HUES64 (cell line): Measurements from ENCODE around the gene ARHGAP23.
"Not testable (repeated sequence)": the region's sequence is repeated elsewhere in the genome, so short reads cannot be mapped to it uniquely, and the experiment has no call there.

Experiments used
- H3K27ac ChIP-seq: 2 replicates; pipeline ENCODE4 v1.7.0; 2013; ENCODE audit warnings: low read depth, low read length, inconsistent platforms
- H3K27me3 ChIP-seq: 2 replicates; pipeline ENCODE4 v1.6.1; 2013; ENCODE audit warnings: mild to moderate bottlenecking, low read length; ENCODE audit not compliant: insufficient read depth
- H3K36me3 ChIP-seq: 2 replicates; pipeline ENCODE4 v1.6.1; 2013; ENCODE audit warnings: mild to moderate bottlenecking, low read length; ENCODE audit not compliant: insufficient read depth
- H3K4me1 ChIP-seq: 2 replicates; pipeline ENCODE4 v1.6.1; 2013; ENCODE audit warnings: mild to moderate bottlenecking, low read length, moderate library complexity; ENCODE audit not compliant: insufficient read depth
- H3K4me3 ChIP-seq: 2 replicates; pipeline ENCODE4 v1.5.1; 2013; ENCODE audit warnings: mild to moderate bottlenecking, low read length, moderate library complexity
- H3K9ac ChIP-seq: 2 replicates; pipeline ENCODE4 v1.6.1; 2013; ENCODE audit warnings: mild to moderate bottlenecking, low read depth, low read length
- H3K9me3 ChIP-seq: 2 replicates; pipeline ENCODE4 v1.6.1; 2013; ENCODE audit warnings: low read depth, low read length; ENCODE audit not compliant: insufficient read depth
- WGBS: fragments of 150-250, 120-280 bp; methylation state at CpG from one replicate; pipeline ENCODE4 v1.1.7; 2013; ENCODE audit warnings: missing lambda C conversion rate; 5-methylcytosine and 5-hydroxymethylcytosine counted together

The ARHGAP23 gene

GRCh38 chr17:38509772-38510420, 81.6 kb downstream of the ARHGAP23 start:
- Histone ChIP-seq H3K27ac (no peak overlapping the region), H3K27me3 (peaks cover 32% of the 10 kb centered on the region), H3K4me3 (peak overlapping the region; percentile 51), H3K36me3 (peaks cover 11% of the 10 kb centered on the region; the same call in 1 of the 2 replicates), H3K9me3 (no peaks in the 10 kb centered on the region), H3K9ac (peak overlapping the region; percentile 7), H3K4me1 (peaks cover 10% of the 10 kb centered on the region)
- WGBS, result 1% methylated on average over 80 of the region's 80 CpGs

GRCh38 chr17:38510421-38511149, 82.3 kb downstream of the ARHGAP23 start:
- H3K4me1 ChIP-seq, result peaks cover 10% of the 10 kb centered on the region
- no peak overlapping the region for H3K27ac ChIP-seq
- peaks cover 32% of the 10 kb centered on the region for H3K27me3 ChIP-seq
- H3K9me3 ChIP-seq, result no peaks in the 10 kb centered on the region
- H3K4me3 ChIP-seq, result peak overlapping the region; percentile 51
- 1% methylated on average over 86 of the region's 86 CpGs for WGBS
- H3K9ac ChIP-seq, result peak overlapping the region; percentile 60
- peaks cover 11% of the 10 kb centered on the region; the same call in 1 of the 2 replicates for H3K36me3 ChIP-seq

DNA sequence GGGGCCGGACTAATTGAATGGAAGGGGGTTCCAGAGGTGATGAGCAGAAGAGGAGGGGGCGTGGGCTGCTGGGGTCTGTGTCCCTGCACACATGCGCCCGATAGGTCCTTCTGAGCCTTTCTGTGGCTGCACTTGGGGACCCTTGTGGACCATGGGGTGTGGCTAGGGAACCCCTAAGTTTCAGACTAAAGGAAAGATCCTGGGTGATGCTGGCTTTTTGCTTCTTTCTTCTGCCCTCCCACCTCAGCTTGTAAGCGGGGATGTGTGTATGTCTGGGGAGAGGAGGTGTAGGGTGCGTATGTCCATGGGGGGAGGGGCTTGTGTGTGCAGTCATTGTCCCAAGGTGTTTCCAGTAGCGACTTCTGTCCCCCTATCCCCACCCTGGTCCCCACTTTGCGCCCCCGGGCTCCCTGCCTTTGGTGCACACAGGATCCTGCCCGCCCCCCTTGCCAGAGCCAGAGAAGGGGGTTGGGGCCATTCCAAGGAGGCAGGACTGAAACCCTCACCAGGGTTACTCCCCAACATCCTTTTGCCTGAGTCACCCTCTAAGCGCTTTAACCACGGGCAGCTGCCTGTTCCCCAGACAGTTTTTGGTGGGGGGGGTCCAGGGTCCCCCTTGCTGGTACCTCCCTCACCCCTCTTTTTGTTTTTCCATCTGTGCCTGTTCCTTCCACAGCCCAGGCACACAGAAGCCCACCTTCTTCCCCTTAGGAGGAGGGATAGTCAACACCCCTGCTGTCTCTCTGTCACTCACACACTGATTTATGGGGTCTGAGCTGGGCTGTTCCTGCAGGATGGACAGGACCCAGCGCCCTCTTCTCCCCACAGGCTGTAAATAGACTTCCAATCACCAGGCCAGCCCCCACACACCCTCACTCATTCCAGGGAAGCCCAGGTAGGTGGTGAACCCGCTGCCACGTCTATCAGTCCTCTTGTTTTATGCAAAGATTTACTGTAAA, 83.2 kb downstream of the ARHGAP23 start:
- H3K27ac ChIP-seq, result no peak overlapping the region
- peaks cover 10% of the 10 kb centered on the region for H3K4me1 ChIP-seq
- H3K36me3 ChIP-seq, result peaks cover 4% of the 10 kb centered on the region; the same call in 1 of the 2 replicates
- 35% methylated on average over 11 of the region's 15 CpGs for WGBS
- H3K9me3 ChIP-seq, result no peaks in the 10 kb centered on the region
- H3K4me3 ChIP-seq, result peak overlapping the region; percentile 51
- H3K27me3 ChIP-seq, result peaks cover 32% of the 10 kb centered on the region
- H3K9ac ChIP-seq, result peak overlapping the region; percentile 60

DNA sequence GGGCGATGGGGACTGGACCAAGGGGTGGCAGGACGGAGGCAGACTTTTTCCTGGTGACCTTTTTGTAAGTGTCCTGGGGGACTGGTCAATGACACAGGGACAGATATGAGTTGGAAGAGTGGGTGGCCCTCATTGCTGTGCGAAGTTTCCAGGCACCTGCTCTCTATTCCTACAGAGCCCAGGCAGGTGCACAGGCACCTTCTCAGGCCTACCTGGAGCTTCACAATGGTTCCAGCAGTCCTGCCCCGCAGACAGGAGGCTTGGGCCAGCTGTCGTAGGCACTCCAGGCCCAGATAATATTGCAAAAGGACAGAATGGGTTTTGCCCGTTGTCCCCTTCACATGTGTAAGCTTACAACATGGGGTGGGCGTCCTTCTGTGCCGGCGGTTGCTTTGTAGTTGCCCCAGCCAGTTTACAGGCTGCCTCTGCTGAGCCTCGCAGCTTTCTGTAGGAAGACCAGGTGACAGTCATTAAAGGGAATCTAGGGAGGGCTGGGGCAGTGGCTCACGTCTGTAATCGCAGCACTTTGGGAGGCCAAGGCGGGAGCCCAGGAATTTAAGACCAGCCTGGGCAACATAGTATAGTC, 84.3 kb downstream of the ARHGAP23 start:
- Histone ChIP-seq H3K9me3 (no peaks in the 10 kb centered on the region), H3K9ac (no peak overlapping the region), H3K4me3 (no peak overlapping the region), H3K27ac (no peak overlapping the region), H3K27me3 (peaks cover 32% of the 10 kb centered on the region), H3K36me3 (no peaks in the 10 kb centered on the region), H3K4me1 (peaks cover 10% of the 10 kb centered on the region; the same call in 1 of the 2 replicates)
- 84% methylated on average over 13 of the region's 13 CpGs for WGBS

GRCh38 chr17:38526526-38526925, 98.3 kb downstream of the ARHGAP23 start:
- not testable (repeated sequence) for H3K4me1 ChIP-seq, H3K9ac ChIP-seq, H3K9me3 ChIP-seq, H3K36me3 ChIP-seq, H3K27me3 ChIP-seq, H3K4me3 ChIP-seq, H3K27ac ChIP-seq
- 93% methylated on average over 2 of the region's 8 CpGs for WGBS

DNA sequence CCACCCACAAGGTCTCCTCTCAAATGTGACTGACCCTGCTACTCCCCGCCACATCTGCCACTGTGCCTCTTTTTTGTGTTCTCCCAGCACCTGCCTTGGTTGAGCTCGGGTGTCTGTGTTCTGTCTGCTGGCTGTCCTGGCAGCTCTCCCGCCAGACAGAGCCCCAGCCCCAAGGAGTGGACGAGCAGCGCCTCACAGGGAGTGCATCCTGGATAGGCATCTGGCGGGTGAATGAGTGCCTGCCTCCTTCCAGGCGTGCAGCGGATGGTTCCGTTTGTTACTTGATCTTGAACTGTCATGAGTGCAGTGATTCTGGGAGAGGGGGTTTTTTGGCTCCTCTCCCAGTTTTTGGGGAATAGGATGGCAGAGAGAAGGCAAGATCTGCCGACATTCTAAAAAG, 99.9 kb downstream of the ARHGAP23 start:
- not testable (repeated sequence) for H3K27ac ChIP-seq, H3K4me3 ChIP-seq, H3K9me3 ChIP-seq, H3K36me3 ChIP-seq, H3K9ac ChIP-seq, H3K4me1 ChIP-seq, H3K27me3 ChIP-seq
- WGBS, result 74% methylated on average over 10 of the region's 10 CpGs

GRCh38 chr17:38530856-38531255, 102.6 kb downstream of the ARHGAP23 start:
- H3K27me3 ChIP-seq, result not testable (repeated sequence)
- 68% methylated on average over 9 of the region's 11 CpGs for WGBS

DNA sequence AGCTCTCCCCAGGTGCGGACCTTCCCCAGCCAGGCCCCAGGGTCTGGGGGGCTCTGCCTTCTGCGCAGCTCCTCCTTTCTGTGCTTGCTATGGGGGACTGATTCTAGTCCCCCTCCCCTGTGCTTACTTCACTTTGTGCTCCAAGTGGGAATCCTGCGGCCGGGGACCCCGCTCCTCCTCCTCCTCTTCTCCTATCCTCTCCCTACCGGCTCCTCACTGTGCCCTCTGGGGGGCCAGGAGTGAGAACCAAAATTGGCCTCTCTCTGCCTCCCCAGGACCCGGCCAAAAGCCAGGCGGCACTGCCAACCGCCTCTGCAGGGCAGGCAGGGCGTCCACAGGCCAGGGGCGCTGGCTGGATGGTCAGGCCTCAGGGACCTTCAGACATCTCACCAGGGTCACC, 103.5 kb downstream of the ARHGAP23 start:
- WGBS, result 76% methylated on average over 9 of the region's 11 CpGs
- H3K4me3 ChIP-seq, result not testable (repeated sequence)

More at GRCh38 chr17:38530856-38531255, 102.6 kb downstream of the ARHGAP23 start:
- H3K9ac ChIP-seq, H3K4me3 ChIP-seq, H3K36me3 ChIP-seq, H3K9me3 ChIP-seq, H3K27ac ChIP-seq, H3K4me1 ChIP-seq: not testable (repeated sequence)

DNA sequence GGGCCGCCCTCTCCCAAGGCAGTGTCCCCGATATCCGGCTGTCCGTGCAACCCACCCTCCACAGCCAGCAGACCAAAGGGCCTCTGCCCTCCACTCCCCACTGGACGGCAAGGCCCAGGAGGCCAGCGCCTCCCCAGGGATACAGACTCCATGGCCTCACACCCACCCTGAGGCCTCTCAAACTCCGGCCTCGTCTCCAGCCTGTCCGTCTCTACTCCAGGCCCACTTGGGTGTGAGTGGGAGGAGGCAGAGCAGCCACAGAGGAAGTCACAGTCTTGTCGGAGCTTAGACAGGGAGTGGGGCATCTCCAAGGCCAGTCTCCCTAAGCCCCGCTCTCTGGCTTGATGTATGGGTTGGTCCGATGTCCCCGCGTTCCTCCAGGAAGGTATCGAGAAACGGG, 104.2 kb downstream of the ARHGAP23 start:
- H3K36me3 ChIP-seq, result no peaks in the 10 kb centered on the region
- 0 out of 2 replicates have a peak, but pooled peaks cover 6% of the 10 kb centered on the region for H3K4me1 ChIP-seq
- H3K4me3 ChIP-seq, result no peak overlapping the region
- H3K27me3 ChIP-seq, result no peaks in the 10 kb centered on the region; the same call in 1 of the 2 replicates
- H3K27ac ChIP-seq, result no peak overlapping the region
- H3K9me3 ChIP-seq, result no peaks in the 10 kb centered on the region
- H3K9ac ChIP-seq, result no peak overlapping the region
- 92% methylated on average over 16 of the region's 16 CpGs for WGBS

More for the DNA sequence above, 103.5 kb downstream of the ARHGAP23 start:
- H3K9ac ChIP-seq, H3K4me1 ChIP-seq, H3K27ac ChIP-seq, H3K9me3 ChIP-seq, H3K36me3 ChIP-seq, H3K27me3 ChIP-seq: not testable (repeated sequence)

DNA sequence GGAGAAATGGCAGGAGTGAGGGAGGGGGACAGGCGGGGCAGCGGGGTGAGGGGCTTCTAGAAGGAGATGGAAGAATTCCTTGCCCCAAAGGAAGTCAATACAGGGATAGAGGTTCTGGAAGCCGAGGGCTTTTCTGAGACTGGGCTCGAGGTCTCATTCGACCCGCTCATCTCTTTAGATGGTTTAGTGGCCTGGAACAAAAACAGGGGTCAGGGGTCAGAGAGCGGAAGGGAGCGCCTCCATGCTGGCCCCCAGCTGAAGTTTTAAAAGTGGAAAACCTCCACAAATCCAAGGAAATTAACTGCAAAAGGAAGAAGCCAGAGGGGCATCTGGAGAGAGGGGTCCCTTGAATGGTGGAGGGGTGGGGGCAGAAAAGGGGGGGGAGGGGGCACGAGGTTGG, 105.0 kb downstream of the ARHGAP23 start:
- Histone ChIP-seq H3K27ac (no peak overlapping the region), H3K27me3 (no peaks in the 10 kb centered on the region; the same call in 1 of the 2 replicates), H3K4me3 (no peak overlapping the region), H3K4me1 (0 out of 2 replicates have a peak, but pooled peaks cover 6% of the 10 kb centered on the region), H3K9ac (no peak overlapping the region), H3K36me3 (no peaks in the 10 kb centered on the region), H3K9me3 (no peaks in the 10 kb centered on the region)
- WGBS, result 74% methylated on average over 8 of the region's 9 CpGs
